GM18907 (cell line): Measurements from ENCODE around the gene BTG2.

Experiments
- ATAC-seq: cut with Tn5 transposase; IDR thresholded peaks from one replicate; pipeline ENCODE4 v1.9.1; 2021; ENCODE audit warnings: mild to moderate bottlenecking, moderate library complexity; ENCODE audit not compliant: unreplicated experiment

Gene BTG2

GRCh38 chr1:203276408-203276807 lies 28.9 kb upstream of the BTG2 start:
- ATAC-seq = no peak

- ATAC-seq = no peak
Measured at GRCh38 chr1:203276916-203277545, 28.3 kb upstream of the BTG2 start.

GRCh38 chr1:203278082-203278884 lies 27.0 kb upstream of the BTG2 start:
- no peak for ATAC-seq

GRCh38 chr1:203278885-203279406 lies 26.4 kb upstream of the BTG2 start:
- no peak for ATAC-seq

GRCh38 chr1:203280061-203280460 lies 25.3 kb upstream of the BTG2 start:
- no peak for ATAC-seq

- no peak for ATAC-seq
Measured at GRCh38 chr1:203281033-203281432, 24.3 kb upstream of the BTG2 start.

- no peak for ATAC-seq
Measured at GRCh38 chr1:203281851-203282661, 23.3 kb upstream of the BTG2 start.

- no peak for ATAC-seq
Measured at GRCh38 chr1:203282720-203283542, 22.4 kb upstream of the BTG2 start.

- ATAC-seq = no peak
Measured at GRCh38 chr1:203283597-203283996, 21.7 kb upstream of the BTG2 start.

GRCh38 chr1:203284411-203285123 lies 20.8 kb upstream of the BTG2 start:
- ATAC-seq = no peak

GRCh38 chr1:203286161-203286984 lies 18.9 kb upstream of the BTG2 start:
- ATAC-seq = no peak

- ATAC-seq = peak; percentile 51
Measured at GRCh38 chr1:203287109-203287893, 18.0 kb upstream of the BTG2 start.

- no peak for ATAC-seq
Measured at GRCh38 chr1:203287898-203288297, 17.4 kb upstream of the BTG2 start.

GRCh38 chr1:203288400-203288799 lies 16.9 kb upstream of the BTG2 start:
- ATAC-seq = no peak

- ATAC-seq = peak; percentile 57
Measured at GRCh38 chr1:203289281-203289981, 15.9 kb upstream of the BTG2 start.

- no peak for ATAC-seq
Measured at GRCh38 chr1:203289982-203290260, 15.4 kb upstream of the BTG2 start.

GRCh38 chr1:203290261-203291089 lies 14.8 kb upstream of the BTG2 start:
- peak; percentile 43 for ATAC-seq
